Hematopoietic multipotent progenitor cell (in vitro differentiated cells): ENCODE data around the gene SNAI1. TPM values are rescaled to one million over a fixed set of nuclear protein-coding genes. Genes with fewer than 3 reads are reported as not detected.
"Not testable (repeated sequence)": the region's sequence is repeated elsewhere in the genome, so short reads cannot be mapped to it uniquely, and the experiment has no call there.

Source experiments
- DNase-seq, 3 donors: peaks; one replicate each; pipeline ENCODE4 v3.0.0-alpha.2; 2011 to 2015; ENCODE audit warnings: low read depth in 2 of 3, low spot score in 2 of 3
- total RNA-seq: library from RNA; depleted of rRNA; stranded (reverse); fragments of >200 nt; gene quantifications from one replicate; pipeline ENCODE4 v1.2.3, GENCODE V29; 2012

The SNAI1 gene
- total RNA-seq, 1 donor = 1.1 TPM

- no peak for DNase-seq
These were observed 21.4 kb upstream of the SNAI1 start for GRCh38 chr20:49961413-49961812.

DNA sequence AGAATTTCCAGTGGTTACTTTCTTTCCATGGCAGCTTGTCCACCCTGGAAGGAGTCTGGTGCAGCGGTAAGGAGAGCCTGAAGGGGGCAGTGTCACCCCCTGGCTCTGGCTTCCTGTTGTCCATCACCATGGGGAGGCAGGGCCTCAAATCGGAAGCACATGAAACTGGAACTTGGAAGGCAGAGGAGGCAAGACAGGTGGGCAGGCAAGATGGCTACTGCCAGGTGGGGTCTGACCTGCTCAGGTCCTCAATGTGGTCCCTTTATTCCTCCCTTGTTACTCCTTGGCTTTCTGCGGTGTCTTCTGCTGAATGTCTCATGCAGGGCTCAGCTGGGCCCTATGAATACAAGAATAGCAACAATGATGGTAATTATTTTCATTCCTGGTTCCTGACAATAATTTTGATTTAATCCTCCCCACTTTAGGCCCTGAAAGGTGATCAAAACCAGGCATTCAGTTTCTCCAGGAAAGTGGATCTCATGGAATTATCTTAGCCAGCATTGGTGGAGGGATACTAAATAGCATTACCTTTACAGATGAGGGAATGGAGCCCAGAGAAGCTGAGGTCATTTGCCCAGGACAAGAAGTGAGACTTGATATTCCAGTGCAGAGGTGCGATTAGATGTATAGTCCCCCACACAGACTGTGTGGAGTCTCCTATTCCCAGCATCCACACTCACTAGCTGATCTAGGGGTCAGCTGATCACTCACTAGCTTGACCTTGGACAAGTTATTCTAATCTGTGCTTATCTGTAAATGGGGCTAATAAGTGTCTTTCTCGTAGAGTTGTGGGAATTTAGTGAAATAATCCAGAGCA is 17.6 kb upstream of the SNAI1 start:
- DNase-seq = peak in 2 of 3 donors; percentile 16

DNA sequence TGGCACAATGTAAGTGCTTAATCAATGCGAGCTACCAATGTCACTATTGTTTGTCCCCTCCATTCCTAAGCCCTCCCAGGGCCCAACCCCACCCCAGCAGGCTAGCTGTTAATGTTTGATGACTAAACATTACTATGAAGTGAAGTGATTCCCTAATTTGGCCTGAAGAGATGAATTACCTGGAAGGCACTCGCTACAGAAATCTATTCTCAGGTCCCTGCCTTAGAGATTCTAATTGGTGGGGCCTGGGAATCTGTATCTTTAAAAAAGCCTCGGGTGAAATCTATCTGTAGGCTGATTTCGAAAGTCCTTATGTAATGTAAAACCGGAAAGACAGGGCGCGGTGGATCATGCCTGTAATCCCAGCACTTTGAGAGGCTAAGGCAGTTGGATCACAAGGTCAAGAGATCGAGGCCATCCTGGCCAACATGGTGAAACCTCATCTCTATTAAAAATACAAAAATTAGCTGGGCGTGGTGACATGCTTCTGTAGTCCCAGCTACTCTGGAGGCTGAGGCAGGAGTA is 16.9 kb upstream of the SNAI1 start:
- no peak for DNase-seq

DNA sequence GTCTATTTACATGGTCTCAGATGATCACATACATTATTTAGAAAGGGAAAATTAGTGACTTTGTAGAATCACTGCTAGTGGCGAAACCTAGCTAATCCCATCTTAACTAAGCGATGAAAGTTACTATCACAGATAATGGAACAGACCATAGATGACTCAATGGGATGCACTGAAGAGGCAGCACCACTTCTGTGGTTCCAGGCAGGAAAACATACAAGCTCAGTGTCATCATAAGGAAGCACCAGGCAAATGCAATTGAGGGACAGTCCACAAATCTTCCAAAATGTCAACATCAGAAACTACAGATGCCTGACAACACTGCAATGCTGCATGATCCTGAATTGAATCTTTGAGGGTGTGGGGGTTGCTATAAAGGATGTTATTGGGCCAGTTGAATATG is 15.9 kb upstream of the SNAI1 start:
- no peak for DNase-seq

GRCh38 chr20:49969234-49969633 is 13.5 kb upstream of the SNAI1 start:
- no peak for DNase-seq

DNA sequence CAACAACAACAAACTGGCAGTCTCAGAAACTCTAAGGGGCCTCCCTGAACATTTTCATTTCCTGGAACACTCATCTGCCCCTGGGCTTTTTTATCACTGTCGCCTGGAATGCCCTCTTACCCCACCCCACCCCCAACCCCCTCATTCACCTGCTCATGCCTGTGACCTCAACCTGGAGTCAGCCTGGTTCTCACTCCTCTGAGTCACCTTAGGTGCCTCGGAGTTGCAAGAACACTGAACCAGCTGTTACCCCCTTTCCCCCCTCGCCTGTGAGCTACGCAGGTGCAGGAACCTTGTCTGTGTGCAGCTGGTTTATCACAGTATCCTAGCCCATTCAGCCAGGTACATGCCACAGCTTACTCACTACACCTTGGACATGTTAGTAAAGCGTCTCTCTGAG is 12.8 kb upstream of the SNAI1 start:
- no peak for DNase-seq

- DNase-seq = no peak
These were observed 12.3 kb upstream of the SNAI1 start for GRCh38 chr20:49970498-49970897.

- no peak for DNase-seq
These were observed 8.8 kb upstream of the SNAI1 start for GRCh38 chr20:49973981-49974380.

DNA sequence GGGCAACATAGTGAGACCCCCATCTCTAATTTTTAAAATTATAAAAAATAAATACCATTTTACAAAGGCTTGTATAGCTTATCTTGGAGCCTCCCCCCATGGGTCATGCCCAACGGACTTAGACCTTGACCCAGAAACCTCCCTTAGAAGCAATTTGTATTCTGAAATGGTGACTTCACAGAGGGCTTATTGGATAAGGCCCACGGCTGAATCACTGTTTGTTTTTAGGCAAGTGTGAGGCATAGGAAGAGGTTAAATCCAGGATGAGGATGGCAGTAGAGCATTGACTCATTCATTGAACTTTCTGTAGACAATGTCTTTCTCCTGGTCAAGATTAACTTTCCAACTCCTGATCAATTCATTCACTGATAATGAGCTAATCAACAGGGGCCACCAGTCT is 6.2 kb upstream of the SNAI1 start:
- DNase-seq = no peak

GRCh38 chr20:49977740-49978139 is 5.0 kb upstream of the SNAI1 start:
- not testable (repeated sequence) for DNase-seq

- no peak for DNase-seq
These were observed 4.1 kb upstream of the SNAI1 start for GRCh38 chr20:49978685-49979029.

DNA sequence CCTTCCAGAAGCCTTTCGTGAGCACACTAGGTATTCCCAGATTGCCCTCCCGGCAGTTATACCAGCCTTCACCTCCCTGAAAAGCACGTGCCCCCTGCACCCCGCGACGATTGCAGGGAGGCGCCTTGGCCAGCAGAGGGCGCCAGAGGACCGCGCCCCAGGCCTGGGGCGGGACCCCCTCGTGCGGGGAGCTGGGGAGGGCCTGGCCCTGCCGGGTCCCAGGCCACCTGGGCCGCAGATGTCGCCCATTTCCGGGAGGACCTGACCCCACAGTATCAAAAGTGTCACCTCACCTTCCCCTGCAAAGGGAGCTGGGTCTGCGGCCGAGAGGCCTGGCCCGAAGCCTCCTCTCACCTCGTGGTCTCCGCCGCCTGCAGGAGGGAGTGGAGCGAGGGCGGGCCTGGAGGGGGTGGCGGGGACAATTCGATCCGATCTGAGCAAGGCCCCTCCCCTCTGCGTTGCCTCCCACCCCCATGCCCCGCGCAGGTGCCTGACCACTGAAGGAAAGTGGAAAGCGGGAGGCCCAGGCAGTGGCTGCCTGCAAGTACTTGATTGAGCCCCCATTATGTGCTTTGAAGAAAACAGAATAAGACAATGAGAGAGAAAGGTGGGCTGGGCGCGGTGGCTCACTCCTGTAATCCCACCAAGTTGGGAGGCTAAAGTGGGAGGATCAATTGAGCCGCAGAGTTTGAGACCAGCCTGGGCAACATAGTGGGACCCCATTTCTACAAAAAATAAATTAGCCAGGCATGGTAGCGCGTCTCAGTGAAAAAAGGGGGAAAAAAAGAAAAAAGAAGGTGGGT is 3.5 kb upstream of the SNAI1 start:
- peak; percentile 64 to 70 (median 70) for DNase-seq

GRCh38 chr20:49980140-49981008 is 2.4 kb upstream of the SNAI1 start:
- no peak for DNase-seq

DNA sequence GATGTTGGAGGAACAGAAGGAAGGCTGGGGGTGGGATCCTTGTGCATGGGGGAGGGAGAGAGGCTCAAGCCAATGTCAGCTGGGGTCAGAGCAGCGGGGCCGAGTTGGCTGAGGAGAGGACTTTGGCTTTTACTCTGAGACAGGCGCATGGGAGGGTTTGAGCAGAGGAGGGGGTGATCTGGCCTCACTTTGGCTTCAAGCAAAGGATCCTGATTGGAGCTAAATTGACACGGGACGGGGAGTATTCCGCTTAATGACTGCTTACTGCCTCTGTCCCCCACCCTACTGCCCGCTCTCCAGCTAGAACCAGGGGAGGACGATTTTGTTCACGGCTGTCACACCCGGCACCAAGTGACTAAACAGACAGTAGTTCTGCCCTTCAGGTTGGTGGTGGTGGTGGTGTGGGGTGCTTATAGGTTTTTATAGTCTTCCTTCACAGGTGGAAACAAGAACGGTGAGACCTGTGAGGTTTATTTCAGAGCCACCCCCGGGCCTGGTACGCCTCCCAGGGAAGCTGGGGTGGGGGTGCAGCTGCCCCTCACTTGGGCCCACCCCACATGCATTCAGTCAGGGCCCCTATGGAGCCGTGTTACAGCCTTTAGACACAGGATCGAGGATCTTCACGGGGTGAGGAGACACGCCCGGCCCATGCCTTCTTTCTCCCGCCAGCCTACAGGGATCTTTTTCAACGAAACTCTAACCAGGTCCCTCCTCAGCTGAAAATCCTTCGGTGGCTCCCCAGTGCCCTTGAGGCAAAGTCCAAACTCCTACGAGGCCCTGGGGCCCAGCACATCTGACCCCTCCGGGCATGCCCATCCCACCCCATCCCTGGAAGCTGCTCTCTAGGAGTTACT is 1.3 kb upstream of the SNAI1 start:
- DNase-seq = no peak

- DNase-seq = no peak
These were observed 771 bp upstream of the SNAI1 start for GRCh38 chr20:49982072-49982345.

DNA sequence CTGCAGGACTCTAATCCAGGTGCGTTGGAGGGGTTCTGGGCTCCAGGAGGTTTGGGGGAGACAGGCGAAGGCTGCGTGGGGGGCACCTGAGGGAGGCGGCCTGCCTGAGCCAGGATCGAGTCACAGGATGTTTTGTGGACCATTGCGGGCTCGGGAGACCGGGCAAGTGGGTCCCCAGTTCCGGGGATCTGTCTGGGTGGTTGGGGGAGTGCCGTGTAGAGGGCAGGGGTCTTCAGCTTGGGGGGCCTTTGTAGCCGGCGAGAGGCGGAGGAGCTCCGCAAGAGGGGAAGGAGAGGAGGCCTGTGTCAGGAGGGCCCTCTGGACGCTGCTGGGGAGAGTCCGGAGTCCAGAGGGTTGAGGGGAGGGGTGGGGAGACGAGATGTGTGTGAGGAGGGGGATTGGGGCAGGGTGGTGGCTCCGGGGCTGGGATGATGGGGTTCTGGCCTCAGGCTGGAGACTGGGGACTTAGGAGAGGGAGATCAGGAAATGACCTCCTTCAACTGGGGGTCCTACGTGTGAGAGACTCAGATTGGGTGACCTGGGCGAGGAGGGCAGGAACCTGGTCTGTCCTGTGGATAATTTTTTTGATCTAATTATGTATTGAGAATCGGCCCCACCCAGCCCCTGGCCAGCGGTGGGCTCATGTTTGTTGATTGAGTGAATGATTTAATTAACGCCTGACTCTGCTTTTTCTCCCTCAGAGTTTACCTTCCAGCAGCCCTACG is 505 bp downstream of the SNAI1 start:
- DNase-seq = no peak

GRCh38 chr20:49983848-49984408 is 1.1 kb downstream of the SNAI1 start:
- no peak for DNase-seq

DNA sequence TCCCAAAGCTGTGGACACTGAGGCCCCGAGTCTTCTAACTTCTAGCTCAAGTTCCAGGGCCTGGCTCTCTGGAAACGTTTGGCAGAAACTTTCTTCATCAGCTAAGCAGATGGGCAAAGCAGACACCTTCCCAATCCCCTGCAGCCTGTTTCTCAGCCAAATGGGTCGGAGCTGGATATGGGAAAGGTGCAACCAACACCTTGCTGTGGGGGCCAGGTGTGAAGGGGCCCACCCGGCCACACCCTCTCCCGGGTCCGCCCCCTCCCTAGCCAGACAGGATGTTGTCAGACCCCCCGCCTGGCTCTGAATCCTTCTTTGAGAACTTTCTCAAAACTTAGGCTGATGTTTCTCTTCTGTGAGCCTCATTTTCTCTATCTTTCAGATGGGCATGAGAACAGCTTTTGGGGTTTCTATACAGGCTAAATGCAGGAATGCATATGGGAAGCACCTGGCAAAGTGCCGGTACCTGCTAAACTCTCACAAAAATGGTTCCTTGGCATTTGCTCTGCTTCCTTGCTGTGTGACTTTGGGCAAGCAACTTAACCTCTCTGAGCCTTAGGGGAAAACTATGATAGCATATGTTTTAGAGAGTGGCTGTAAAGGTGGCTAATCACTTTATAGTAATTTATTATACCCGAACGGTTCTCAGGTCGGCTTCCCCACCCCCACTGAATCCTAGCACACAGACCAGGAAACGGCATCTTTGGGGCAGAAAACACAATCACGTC is 1.8 kb downstream of the SNAI1 start:
- DNase-seq = no peak

DNA sequence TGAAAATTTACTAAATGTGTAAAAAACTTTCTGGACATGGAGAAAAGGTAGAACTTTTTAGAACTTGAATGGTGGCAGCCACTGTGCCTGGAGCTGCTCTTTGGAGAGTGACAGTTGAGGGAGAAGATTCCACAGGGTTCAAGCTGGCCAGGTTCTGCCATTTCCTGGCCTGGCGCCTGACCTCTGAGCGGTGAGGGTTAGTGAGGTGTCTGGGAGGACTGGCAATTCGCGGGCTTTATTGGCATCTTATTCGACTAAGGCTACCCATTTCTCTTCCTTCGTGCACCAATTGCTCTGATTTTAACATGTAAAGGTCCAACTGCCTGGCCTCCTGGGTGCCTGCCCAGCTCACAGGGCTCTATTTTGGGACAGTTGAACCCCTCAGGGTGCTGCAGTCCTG is 2.4 kb downstream of the SNAI1 start:
- no peak for DNase-seq
